A172 (cell line): Measurements from ENCODE around the gene ZKSCAN1. TPM values are rescaled to one million over a fixed set of nuclear protein-coding genes. Genes with fewer than 3 reads are reported as not detected.
A peak's percentile ranks its signal among the peaks of the same experiment; 100 is the strongest.
"Not testable (repeated sequence)": the region's sequence is repeated elsewhere in the genome, so short reads cannot be mapped to it uniquely, and the experiment has no call there.

Experiments
- DNase-seq: peaks from one replicate; pipeline ENCODE4 v3.0.0-alpha.2; 2015; ENCODE audit warnings: low spot score
- total RNA-seq: library from RNA; depleted of rRNA; stranded (reverse); fragments of >200 nt; shearing (Covaris generic); gene quantifications from 2 replicates; pipeline ENCODE4 v1.2.3, GENCODE V29; 2014; rRNA removed

Gene ZKSCAN1
- total RNA-seq = 11.5 and 15.5 TPM in 2 replicates

DNA sequence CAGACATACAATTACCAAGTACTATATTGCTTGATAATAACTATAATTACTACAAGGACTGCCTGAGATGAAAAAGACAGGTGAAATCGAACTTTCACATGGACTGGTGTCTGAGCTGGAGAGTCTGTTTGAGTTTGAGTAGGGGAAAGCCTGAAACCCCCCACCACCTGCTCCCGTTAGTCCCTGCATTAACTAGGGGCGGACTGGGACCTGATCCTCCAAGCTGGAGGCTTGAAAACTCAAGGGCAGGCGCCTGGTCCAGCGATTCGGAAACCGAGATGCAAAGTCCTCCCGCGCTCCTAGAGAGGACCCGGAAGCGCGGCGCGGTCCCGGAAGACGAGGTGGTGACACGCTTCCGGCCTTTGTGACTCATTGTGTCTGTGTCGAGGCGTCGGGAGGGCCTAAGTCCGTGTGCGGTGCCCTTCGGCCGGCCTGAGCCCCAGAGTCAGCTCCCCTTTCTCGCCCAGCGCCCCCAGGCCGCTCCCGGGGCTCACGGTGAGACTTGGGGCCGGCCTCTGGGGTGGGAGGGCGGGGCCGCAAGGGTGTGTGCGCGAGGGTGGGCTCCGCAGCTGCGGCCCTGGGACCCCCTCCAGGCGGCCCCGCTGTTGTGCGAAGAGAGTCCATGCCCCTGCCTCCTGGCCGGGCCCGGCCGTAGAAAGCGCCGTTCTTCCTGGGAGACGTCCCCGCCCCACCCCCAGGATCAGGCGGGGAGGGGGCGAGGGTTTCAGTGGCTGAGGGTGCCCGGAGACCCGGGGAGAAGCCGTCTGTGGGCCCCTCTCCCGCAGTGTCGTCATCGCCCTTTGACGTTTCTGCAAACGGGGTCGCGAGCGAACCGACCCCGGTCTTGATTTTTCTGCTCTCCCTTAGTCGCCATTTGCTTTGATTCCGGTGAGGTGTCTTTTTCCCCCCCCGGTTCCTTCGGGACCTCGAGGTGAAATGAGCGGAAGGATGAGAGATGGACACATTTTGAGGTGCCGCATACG is at the start of gene ZKSCAN1:
Gene ZKSCAN1, plus strand, starts transcription at position 365 of the 983 bp plus-strand sequence. CDS start 7,911 bp downstream, outside the sequence.
- peak; percentile 89 for DNase-seq

DNA sequence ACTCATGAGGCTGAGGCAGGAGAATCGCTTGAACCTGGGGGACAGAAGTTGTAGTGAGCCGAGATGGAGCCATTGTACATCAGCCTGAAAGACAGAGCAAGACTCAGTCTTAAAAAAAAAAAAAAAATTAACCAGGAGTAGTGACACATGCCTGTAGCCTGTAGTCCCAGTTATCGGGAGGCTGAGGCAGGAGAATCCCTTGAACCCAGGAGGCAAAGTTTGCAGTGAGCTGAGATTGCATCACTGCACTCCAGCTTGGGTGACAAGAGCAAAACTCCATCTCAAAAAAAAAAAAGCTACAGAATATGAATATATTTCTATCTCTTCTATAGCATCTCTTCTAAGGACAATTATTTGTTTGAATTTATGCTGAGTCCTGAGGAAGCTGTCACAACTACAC is 46.1 kb upstream of the ZKSCAN1 start:
- no peak for DNase-seq

DNA sequence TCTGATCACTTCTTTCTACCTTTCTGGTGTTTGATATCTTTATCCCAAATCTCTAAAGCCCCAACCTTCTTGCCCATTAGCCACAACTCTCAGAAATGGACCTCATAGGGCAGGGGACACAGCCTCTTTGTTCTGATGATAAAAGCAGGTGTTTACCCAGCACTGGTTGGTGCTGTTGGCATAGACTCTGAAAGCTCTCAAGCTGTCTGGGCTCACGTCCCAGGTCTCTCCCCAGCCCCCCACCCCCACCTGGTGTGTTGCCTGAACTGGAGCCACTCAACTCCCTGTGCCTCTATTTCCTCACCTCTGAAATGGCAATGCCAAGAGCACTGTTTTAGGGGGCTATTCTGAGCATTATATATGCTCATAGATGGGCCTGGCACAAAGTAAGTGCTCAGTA is 45.6 kb upstream of the ZKSCAN1 start:
- not testable (repeated sequence) for DNase-seq

DNA sequence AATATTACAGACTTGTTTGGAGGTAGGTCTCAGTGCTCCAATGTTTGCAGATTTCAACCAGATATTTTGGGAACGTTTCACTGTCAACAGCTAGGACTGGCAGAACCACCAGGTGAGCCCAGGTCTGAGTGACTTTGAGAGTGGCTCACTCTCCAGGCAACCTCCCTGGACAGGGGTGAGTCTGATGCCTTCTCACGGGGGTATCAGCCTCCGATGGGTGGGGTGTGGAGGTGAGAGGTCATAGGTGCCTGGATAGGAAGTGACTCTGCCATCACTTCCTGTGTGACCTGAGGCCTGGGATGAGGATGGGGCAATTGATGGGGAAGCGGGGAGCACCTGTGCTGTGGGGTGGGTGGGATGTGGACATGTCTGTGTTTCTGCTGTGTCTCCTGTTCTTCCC is 44.2 kb upstream of the ZKSCAN1 start:
- DNase-seq = no peak

DNA sequence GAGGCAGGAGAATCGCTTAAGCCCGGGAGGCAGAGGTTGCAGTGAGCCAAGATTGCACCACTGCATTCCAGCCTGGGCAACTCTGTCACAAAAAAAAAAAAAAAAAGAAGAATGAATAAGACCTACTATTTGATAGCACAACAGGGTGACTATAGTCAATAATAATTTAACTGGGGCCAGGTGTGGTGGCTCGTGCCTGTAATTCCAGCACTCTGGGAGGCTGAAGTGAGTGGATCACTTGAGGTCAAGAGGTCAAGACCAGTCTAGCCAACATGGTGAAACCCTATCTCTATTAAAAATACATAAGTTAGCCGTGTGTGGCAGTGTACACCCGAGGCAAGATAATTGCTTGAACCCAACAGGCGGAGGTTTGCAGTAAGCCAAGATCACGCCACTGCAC is 41.6 kb upstream of the ZKSCAN1 start:
- DNase-seq = not testable (repeated sequence)

DNA sequence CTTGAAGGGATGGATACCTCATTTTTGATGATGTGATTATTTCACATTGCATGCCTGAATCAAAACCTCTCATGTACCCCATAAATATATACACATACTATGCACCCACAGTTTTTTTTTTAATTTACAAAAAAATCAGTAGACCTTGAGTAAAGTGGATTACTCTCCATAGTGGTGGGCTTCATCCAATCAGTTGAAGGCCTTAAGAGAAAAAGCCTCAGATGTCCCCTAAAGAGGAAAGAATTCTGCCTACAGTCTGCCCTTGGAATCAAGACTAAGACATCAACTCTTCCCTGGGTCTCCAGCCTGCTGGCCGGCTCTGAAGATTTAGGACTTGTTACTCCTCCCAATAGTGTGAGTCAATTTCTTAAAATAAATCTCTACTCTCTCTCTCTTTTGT is 40.7 kb upstream of the ZKSCAN1 start:
- no peak for DNase-seq

DNA sequence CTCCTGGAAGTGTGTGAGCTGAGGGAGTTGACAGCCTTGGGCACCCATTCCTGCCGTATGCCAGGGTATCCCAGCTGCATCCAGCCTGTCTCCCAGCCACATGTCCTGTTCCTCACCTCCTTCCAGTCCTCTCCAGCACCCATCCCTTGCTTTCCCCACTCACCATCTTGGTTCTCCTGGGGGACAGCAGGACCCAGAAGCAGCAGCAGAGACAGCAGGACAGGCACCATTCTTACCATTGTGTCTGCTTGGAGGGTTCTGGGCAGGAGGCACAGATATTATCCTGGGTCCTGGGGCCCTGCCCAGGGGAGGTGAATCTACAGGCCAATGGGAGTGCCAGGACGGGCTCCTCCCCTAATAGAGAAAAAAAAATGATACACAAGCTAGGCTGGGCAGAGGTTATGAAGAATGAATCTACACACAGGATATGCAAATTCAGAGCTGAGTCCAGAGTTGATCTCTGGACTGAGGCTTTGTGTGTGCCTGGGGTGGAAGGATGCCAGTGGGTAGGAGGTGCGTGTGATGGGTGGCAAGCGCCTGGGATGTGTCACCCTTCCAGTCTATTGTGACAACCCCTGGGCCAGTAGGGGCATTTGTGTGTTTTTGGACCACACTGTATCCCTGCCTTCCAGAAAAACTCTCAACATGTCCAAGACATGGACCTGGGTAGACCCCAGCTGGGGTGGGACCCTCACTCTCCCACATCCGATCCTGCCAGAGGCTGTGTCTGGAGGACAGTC is 39.4 kb upstream of the ZKSCAN1 start, which contains the start of gene AZGP1:
Gene AZGP1, minus strand, starts transcription at position 250 of the 740 bp plus-strand sequence. Its CDS starts 11 bp downstream, at position 239.
- DNase-seq = no peak

DNA sequence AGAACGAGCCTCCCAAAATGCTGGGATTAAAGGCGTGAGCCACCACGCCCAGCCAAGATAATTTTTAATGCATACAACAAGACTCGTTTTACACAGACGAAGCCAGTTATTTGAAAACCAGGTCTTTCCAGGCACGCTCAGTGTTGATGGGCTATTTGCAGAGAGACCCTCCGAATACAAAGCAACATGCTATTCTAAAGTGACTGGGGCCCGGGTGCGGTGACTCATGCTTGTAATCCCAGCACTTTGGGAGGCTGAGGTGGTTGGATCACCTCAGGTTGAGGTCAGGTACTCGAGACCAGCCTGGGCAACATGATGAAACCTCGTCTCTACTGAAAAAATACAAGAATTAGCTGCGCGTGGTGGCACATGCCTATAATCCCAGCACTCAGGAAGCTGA is 38.8 kb upstream of the ZKSCAN1 start:
- DNase-seq = no peak

DNA sequence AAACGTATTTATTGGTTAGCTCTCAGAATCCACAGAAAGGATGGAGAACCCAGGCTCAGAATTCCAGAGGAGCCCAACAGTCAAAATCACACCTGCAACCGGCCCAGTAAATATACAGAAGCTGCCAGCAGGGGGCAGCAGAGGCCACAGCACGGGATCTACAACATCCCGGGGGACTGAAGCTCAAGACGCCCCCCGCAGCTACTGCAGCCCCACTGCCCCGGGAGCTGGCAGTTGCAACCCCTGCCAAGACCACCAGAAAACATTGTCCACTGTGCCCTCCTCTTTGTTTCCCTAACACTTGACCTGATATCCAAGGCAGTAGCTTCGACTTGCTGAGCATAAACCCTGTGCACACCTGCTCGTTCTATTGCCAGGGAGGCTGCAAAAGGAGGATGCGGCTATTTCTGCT is 35.6 kb upstream of the ZKSCAN1 start:
- DNase-seq = peak; percentile 14

DNA sequence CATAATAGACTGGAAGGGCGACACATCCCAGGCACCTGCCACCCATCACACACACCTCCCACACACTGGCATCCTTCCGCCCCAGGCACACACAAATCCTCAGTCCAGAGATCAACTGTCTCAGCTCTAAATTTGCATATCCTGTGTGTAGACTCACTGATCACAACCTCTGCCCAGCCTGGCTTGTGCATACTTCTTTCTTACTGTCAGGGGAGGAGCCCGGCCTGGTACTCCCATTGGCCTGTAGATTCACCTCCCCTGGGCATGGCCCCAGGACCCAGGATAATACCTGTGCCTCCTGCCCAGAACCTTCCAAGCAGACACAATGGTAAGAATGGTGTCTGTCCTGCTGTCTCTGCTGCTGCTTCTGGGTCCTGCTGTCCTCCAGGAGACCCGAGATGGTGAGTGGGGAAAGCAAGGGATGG is 34.9 kb upstream of the ZKSCAN1 start:
- not testable (repeated sequence) for DNase-seq

DNA sequence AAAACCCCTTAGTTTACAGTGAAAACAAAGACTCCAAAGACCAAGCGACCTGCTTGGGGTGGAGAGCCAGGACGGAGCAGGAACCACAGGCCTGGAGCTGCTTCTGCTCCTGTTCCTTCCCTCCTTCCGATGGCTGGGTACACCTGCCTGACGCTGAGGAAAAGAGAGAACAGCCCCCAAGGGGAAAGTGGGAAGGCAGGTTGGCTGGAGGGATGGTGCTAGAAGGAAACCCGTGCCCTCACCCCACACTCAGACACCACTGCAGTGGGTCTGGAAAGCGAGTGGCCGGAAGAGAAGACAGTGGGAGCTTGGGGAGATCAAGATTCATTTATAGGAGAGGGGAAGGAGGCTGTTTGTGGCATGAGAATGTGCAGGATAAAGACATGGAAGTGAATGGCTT is 34.3 kb upstream of the ZKSCAN1 start:
- DNase-seq = not testable (repeated sequence)

DNA sequence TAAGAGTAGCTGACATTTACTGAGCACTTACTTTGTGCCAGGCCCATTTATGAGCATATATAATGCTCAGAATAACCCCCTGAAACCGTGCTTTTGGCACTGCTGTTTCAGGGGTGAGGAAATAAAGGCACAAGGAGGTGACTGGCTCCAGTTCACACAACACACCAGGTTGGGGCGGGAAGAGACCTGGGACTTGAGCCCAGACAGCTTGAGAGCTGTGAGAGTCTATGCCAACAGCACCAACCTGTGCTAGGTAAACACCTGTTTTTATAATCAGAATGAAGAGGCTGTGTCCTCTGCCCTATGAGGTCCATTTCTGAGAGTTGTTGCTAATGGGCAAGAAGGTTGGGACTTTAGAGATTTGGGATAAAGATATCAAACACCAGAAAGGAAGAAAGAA is 30.8 kb upstream of the ZKSCAN1 start:
- no peak for DNase-seq

DNA sequence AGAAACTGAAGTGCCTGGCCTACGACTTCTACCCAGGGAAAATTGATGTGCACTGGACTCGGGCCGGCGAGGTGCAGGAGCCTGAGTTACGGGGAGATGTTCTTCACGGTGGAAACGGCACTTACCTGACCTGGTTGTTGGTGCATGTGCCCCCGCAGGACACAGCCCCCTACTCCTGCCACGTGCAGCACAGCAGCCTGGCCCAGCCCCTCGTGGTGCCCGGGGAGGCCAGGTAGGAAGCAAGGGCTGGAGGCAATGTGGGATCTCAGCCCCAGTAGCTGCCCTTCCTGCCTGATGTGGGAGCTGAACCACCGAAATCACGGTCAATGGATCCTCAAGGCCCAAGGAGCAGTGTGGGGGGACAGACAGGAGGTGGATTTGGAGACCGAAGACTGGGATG is 28.1 kb upstream of the ZKSCAN1 start:
- DNase-seq = not testable (repeated sequence)

DNA sequence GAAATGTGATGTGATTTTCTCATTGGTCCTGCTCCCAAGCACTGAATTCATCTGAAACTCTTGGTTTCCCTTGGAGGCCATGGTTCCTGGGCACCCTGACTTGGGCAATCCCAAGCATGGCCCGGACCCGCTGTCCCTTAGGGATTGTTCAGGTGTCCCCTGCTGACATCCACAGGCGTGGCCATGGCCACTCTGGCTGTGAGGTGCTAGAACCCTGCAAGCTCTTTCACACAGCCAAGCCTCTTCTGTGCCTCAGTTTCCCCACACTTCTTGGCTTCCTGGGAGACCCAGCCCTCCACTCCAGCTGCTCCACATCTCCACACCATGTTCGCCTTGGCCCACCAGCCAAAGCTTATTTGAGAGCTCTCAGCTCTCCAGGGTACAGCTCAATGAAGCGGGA is 27.6 kb upstream of the ZKSCAN1 start:
- no peak for DNase-seq

DNA sequence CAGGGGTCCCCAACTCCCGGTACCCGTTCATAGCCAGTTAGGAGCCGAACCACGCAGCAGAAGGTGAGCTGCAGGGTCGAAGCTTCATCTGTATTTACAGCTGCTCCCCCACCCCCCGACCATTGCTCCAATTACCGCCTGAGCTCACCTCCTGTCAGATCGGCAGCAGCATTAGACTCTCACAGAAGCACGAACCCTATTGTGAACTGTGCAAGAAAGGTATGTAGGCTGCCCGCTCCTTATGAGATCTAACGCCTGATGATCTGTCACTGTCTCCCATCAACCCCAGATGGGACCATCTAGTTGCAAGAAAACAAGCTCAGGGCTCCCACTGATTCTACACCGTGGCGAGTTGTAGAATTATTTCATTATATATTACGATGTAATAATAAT is 24.9 kb upstream of the ZKSCAN1 start:
- no peak for DNase-seq

DNA sequence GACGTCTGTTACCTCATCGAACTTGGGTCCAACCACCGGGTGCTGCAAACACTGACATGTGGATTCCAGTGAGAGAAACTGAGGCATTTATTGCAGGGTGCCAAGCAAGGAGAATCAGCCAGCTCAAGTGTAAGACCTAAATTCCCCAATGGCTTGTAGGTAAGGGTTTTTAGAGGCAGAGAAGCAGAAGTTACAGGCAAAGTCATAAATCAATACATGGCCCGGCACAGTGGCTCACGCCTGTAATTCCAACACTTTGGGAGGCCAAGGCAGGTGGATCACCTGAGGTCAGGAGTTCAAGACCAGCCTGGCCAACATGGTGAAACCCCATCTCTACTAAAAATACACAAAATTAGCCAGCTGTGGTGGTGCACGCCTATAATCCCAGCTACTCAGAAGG is 23.9 kb upstream of the ZKSCAN1 start:
- not testable (repeated sequence) for DNase-seq

DNA sequence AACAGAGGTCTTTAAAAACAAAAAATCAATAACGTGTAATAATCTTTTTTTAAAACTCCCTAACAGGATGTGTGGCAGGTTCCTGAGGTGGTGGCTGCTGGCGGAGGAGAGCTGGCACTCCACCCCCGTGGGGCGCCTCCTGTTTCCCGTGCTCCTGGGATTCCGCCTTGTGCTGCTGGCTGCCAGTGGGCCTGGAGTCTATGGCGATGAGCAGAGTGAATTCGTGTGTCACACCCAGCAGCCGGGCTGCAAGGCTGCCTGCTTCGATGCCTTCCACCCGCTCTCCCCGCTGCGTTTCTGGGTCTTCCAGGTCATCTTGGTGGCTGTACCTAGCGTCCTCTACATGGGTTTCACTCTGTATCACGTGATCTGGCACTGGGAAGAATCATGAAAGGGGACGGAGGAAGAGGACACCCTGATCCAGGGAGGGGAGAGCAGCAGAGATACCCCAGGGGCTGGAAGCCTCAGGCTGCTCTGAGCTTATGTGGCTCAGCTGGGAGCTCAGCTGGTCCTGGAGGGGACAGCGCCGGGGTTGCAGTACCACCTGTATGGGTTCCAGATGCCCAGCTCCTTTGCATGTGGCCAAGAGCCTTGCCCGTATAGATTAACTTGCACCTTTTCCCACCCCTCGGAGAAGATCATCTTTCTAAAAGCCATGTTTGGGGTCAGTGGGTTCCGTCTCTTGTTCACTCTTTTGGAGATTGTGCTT is 22.9 kb upstream of the ZKSCAN1 start:
- no peak for DNase-seq

DNA sequence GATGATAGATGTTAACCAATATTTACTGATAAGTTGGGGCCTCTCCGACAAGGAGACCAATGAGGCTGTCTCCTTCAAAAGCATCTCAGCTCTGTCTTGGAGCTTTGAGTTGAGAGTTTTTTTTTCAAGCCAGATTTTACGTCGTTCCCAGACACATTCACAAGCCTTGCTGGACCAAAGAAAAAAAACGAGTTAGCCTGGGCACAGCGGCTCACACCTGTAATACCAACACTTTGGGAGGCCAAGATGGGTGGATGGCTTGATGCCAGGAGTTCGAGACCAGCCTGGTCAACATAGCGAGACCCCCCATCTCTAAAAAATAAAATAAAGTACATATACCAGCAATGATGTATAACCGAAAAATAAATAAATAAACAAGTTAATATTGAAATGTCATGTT is 20.6 kb upstream of the ZKSCAN1 start:
- no peak for DNase-seq

DNA sequence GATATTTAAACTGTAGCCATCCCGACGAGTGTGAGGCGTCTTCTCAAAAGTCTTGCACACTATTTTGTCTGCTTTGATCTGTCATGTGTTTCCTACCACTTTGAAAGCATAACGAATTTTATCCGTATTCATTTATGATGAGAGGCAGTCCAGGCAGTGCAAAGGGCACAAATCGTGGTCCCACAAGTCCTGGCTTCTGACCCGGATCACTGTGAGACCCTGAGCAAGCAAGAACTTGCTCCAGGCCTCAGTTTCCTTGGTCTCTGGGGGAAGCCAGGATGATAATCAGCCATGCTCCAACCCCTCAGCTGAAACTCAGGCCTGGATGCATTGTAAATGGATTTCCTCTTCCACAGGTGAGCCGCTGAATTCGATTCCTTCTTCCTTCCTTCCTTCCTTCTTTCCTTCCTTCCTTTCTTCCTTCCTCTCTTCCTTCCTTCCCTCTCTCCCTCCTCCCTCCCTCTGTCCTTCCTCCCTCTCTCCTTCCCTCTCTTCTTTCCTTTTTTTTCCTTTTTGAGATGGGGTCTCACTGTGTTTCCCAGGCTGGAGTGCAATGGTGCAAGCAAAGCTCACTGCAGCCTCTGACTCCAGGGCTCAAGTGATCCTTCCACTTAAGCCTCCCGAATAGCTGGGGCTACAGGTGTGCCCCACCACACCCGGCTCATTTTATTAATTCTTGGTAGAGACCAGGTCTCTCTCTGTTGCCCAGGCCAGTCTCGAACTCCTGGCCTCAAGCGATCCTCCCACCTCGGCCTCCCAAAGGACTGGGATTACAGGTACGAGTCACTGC is 18.4 kb upstream of the ZKSCAN1 start:
- DNase-seq = no peak

DNA sequence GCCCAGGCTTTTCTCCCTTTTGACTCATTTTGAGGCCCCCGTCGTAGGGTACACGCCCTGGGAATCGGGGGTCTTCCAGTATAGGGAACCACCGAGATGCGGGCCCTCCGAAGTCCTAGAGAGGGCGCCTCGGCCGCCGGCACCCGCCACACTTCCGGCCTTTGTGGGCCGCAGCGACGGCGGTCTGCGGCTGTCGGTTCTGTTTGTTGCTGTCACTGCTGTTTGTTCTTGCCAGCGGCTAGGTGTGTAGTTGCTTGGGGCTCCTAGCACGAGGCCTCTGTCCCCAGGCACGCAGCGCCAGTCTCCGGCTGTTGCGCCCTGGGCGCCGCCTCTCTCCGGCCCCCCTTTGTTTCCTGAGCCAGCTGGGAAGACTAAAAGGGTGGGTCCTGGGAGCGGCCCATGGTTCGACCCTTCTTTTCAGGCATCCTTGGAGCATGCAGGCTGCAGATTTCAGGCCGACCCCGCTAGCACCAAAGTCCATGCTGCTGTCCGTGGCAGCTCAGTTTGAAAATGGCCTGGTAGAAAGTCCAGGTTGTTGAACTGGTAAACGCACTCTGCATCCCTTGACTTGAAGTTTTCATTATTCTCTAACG is 17.8 kb upstream of the ZKSCAN1 start:
- DNase-seq = no peak

DNA sequence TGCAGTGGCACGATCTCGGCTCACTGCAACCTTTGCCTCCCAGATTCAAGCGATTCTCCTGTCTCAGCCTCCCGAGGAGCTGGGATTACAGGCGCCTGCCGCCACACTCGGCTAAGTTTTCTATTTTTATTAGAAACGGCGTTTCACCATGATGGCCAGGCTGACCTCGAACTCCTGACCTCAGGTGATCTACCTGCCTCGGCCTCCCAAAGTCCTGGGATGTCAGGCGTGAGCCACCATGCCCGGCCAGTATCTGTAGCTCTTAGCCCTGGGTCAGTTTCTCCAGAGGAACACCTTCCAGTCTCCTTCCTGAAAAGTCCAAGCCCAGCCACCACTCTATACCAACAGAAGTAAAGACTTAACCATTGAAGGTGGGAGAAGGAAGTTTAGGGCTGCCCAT is 15.2 kb upstream of the ZKSCAN1 start:
- DNase-seq = no peak
